HepG2 (cell line): ENCODE measurements around the gene C22orf15. TPM values are rescaled to one million over a fixed set of nuclear protein-coding genes. Genes with fewer than 3 reads are reported as not detected.

Experiments
- HDAC1 ChIP-seq: sonication (generic); formaldehyde crosslinking; IDR thresholded peaks from 2 replicates; pipeline ENCODE4 v1.5.1; 2020; ENCODE audit warnings: mild to moderate bottlenecking, missing genetic modification reagents
- HMGA1 ChIP-seq: sonication (generic); formaldehyde crosslinking; conservative IDR thresholded peaks from 2 replicates; pipeline ENCODE4 v1.4.0; 2020; ENCODE audit warnings: missing genetic modification reagents
- NONO ChIP-seq, 2 experiments: fragments of 450-650 bp in 1 of 2; sonication (generic) in 1 of 2; formaldehyde crosslinking in 1 of 2; IDR thresholded peaks in 1 of 2; conservative IDR thresholded peaks in 1 of 2; 2 replicates each; pipeline versions ENCODE4 v1.6.1 to v1.8.0; 2017 to 2022; ENCODE audit warnings: mild to moderate bottlenecking in 1 of 2, missing genetic modification reagents in 1 of 2, moderate library complexity in 1 of 2
- RAD21 ChIP-seq: fragments of 450-650 bp; formaldehyde crosslinking; IDR thresholded peaks from 2 replicates; pipeline ENCODE4 v1.5.0; 2020; ENCODE audit warnings: mild to moderate bottlenecking
- SNAPC4 ChIP-seq: sonication (generic); formaldehyde crosslinking; IDR thresholded peaks from 2 replicates; pipeline ENCODE4 v1.4.0; 2020; ENCODE audit warnings: mild to moderate bottlenecking, missing genetic modification reagents
- SOX13 ChIP-seq, 3 experiments: fragments of 450-650 bp in 1 of 3; sonication (generic) in 1 of 3; formaldehyde crosslinking in 1 of 3; IDR thresholded peaks in 2 of 3; conservative IDR thresholded peaks in 1 of 3; 2 replicates each; pipeline versions ENCODE4 v1.5.0 to v1.6.1; 2016 to 2020; ENCODE audit warnings: antibody characterized with exemption in 1 of 3, mild to moderate bottlenecking in 1 of 3, missing compliant biosample characterization in 1 of 3, missing genetic modification reagents in 1 of 3, moderate library complexity in 1 of 3
- ZBTB7A ChIP-seq: sonication (generic); formaldehyde crosslinking; IDR thresholded peaks from 2 replicates; pipeline ENCODE4 v1.8.0; 2022; ENCODE audit warnings: mild to moderate bottlenecking, missing genetic modification reagents
- ZNF883 ChIP-seq: sonication (generic); formaldehyde crosslinking; IDR thresholded peaks from 2 replicates; pipeline ENCODE4 v1.5.1; 2020; ENCODE audit warnings: mild to moderate bottlenecking, missing genetic modification reagents; ENCODE audit errors: not compliant biosample characterization
- polyA plus RNA-seq, 8 experiments: library from polyadenylated mRNA; depleted of rRNA in 3 of 8; stranded (reverse) in 7 of 8; unstranded in 1 of 8; fragments of >200 nt; fragmentation: Illumina TruSeq in 4 of 8; extraction: Trizol in 4 of 8; gene quantifications; 2 replicates each; pipeline versions ENCODE4 v1.2.1 to v1.2.3, GENCODE V29; 2011 to 2016; ENCODE audit warnings: low read depth in 4 of 8, missing spikeins in 1 of 8, mixed read lengths in 1 of 8; ENCODE audit not compliant: insufficient read depth in 1 of 8
- total RNA-seq, 5 experiments: library from RNA; depleted of rRNA; stranded (reverse); fragments of >200 nt; fragmentation: Illumina TruSeq; extraction: Trizol; gene quantifications; 2 replicates each; pipeline ENCODE4 v1.2.3, GENCODE V29; 2016; ENCODE audit warnings: low read depth in 1 of 5
- TF ChIP-seq, protein P1 (sequence below): sonication (generic); formaldehyde crosslinking; conservative IDR thresholded peaks from 2 replicates; pipeline ENCODE4 v1.4.0; 2020; ENCODE audit warnings: mild to moderate bottlenecking, missing genetic modification reagents, moderate library complexity
- TF ChIP-seq, protein P2 (sequence below): sonication (generic); formaldehyde crosslinking; IDR thresholded peaks from 2 replicates; pipeline ENCODE4 v1.9.0; 2021; ENCODE audit warnings: missing genetic modification reagents, borderline replicate concordance
- TF ChIP-seq, protein P3 (sequence below): sonication (generic); formaldehyde crosslinking; conservative IDR thresholded peaks from 2 replicates; pipeline ENCODE4 v1.8.0; 2022; ENCODE audit warnings: low read depth, missing genetic modification reagents

The C22orf15 gene
- total and polyA plus RNA-seq, 2 of the 13 experiments (the other 11 are each of a cell fraction or from before 2014, with no cell fraction given): not detected

DNA sequence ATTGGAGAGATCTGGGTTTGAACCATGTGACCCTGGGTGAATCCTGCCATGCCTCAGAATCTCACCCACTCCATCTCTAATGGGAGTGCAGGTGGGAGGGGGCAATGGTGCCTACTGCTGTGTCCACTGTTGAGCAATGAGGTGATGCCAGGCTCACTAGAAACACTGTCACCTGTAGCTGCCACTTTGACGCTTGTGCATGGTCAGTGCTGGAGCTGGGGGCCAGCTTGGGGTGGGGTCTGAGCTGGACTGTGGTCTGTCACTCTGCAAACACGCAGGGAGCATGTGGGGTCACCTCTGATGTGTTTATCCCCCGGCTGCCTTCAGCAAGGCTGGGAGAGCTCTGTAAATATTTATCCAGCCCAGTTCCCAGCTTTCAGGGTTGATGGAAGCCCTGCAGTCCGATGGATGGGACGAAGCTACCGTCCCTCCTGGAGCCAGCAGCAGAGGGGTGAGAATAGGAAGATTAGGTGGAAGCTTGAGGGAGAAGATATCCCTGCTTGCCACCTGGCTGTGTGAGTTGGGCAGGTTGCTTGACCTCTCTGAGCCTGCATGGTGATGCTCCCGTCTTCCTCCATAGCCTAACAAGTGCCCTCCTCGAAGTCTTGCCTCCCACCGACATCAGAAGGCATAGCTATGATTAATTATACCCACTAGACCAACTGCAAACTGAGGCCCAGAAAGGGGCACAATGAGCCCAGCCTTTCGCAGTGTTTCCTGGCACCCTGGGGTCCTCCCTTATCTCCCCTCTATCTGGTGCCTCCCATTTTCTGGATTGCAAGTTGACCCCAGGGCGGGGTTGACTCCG, 11.5 kb downstream of the C22orf15 start (continued):
- TF ChIP-seq, protein P1, sequence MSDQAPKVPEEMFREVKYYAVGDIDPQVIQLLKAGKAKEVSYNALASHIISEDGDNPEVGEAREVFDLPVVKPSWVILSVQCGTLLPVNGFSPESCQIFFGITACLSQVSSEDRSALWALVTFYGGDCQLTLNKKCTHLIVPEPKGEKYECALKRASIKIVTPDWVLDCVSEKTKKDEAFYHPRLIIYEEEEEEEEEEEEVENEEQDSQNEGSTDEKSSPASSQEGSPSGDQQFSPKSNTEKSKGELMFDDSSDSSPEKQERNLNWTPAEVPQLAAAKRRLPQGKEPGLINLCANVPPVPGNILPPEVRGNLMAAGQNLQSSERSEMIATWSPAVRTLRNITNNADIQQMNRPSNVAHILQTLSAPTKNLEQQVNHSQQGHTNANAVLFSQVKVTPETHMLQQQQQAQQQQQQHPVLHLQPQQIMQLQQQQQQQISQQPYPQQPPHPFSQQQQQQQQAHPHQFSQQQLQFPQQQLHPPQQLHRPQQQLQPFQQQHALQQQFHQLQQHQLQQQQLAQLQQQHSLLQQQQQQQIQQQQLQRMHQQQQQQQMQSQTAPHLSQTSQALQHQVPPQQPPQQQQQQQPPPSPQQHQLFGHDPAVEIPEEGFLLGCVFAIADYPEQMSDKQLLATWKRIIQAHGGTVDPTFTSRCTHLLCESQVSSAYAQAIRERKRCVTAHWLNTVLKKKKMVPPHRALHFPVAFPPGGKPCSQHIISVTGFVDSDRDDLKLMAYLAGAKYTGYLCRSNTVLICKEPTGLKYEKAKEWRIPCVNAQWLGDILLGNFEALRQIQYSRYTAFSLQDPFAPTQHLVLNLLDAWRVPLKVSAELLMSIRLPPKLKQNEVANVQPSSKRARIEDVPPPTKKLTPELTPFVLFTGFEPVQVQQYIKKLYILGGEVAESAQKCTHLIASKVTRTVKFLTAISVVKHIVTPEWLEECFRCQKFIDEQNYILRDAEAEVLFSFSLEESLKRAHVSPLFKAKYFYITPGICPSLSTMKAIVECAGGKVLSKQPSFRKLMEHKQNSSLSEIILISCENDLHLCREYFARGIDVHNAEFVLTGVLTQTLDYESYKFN (CRISPR knock-in tag): peak; percentile 98
- TF ChIP-seq, protein P2, sequence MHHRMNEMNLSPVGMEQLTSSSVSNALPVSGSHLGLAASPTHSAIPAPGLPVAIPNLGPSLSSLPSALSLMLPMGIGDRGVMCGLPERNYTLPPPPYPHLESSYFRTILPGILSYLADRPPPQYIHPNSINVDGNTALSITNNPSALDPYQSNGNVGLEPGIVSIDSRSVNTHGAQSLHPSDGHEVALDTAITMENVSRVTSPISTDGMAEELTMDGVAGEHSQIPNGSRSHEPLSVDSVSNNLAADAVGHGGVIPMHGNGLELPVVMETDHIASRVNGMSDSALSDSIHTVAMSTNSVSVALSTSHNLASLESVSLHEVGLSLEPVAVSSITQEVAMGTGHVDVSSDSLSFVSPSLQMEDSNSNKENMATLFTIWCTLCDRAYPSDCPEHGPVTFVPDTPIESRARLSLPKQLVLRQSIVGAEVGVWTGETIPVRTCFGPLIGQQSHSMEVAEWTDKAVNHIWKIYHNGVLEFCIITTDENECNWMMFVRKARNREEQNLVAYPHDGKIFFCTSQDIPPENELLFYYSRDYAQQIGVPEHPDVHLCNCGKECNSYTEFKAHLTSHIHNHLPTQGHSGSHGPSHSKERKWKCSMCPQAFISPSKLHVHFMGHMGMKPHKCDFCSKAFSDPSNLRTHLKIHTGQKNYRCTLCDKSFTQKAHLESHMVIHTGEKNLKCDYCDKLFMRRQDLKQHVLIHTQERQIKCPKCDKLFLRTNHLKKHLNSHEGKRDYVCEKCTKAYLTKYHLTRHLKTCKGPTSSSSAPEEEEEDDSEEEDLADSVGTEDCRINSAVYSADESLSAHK (CRISPR knock-in tag): no peak
- TF ChIP-seq SOX13 (IDR thresholded peaks at IDR 0.05): peak; percentile 32; the same call in 1 of the 2 replicates
- peak in 1 of 2 experiments; percentile 81; a peak in 2 of 4 replicates for TF ChIP-seq SOX13 (CRISPR knock-in tag; conservative IDR thresholded peaks at IDR 0.05 in 1 of 2, IDR thresholded peaks at IDR 0.05 in 1 of 2)
- TF ChIP-seq RAD21 (CRISPR knock-in tag): no peak
- peak; percentile 32 for TF ChIP-seq ZNF883 (CRISPR knock-in tag)
- TF ChIP-seq ZBTB7A (CRISPR knock-in tag): peak; percentile 98
- TF ChIP-seq NONO (IDR thresholded peaks at IDR 0.05): no peak
- peak; percentile 94 for TF ChIP-seq NONO (CRISPR knock-in tag; conservative IDR thresholded peaks at IDR 0.05)
- TF ChIP-seq, protein P3, sequence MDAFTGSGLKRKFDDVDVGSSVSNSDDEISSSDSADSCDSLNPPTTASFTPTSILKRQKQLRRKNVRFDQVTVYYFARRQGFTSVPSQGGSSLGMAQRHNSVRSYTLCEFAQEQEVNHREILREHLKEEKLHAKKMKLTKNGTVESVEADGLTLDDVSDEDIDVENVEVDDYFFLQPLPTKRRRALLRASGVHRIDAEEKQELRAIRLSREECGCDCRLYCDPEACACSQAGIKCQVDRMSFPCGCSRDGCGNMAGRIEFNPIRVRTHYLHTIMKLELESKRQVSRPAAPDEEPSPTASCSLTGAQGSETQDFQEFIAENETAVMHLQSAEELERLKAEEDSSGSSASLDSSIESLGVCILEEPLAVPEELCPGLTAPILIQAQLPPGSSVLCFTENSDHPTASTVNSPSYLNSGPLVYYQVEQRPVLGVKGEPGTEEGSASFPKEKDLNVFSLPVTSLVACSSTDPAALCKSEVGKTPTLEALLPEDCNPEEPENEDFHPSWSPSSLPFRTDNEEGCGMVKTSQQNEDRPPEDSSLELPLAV (CRISPR knock-in tag): no peak
- no peak for TF ChIP-seq SNAPC4 (CRISPR knock-in tag)
- TF ChIP-seq HDAC1: peak; percentile 91
- TF ChIP-seq HMGA1: no peak
